Mesangial cell (primary cell): ENCODE data around the gene HOXB9. TPM values are rescaled to one million over a fixed set of nuclear protein-coding genes. Genes with fewer than 3 reads are reported as not detected.

Experiments used
- total RNA-seq: library from RNA; depleted of rRNA; stranded (reverse); fragments of >200 nt; gene quantifications from 2 replicates; pipeline ENCODE4 v1.2.3, GENCODE V29; 2015

HOXB9 gene
- total RNA-seq = 27.1 and 43.1 TPM in 2 replicates

GRCh38 chr17:48626245-48627117, at the start of gene HOXB9:
Gene HOXB9 (minus strand): TSS chr17:48626358. CDS start chr17:48626269, 89 bp downstream.

DNA sequence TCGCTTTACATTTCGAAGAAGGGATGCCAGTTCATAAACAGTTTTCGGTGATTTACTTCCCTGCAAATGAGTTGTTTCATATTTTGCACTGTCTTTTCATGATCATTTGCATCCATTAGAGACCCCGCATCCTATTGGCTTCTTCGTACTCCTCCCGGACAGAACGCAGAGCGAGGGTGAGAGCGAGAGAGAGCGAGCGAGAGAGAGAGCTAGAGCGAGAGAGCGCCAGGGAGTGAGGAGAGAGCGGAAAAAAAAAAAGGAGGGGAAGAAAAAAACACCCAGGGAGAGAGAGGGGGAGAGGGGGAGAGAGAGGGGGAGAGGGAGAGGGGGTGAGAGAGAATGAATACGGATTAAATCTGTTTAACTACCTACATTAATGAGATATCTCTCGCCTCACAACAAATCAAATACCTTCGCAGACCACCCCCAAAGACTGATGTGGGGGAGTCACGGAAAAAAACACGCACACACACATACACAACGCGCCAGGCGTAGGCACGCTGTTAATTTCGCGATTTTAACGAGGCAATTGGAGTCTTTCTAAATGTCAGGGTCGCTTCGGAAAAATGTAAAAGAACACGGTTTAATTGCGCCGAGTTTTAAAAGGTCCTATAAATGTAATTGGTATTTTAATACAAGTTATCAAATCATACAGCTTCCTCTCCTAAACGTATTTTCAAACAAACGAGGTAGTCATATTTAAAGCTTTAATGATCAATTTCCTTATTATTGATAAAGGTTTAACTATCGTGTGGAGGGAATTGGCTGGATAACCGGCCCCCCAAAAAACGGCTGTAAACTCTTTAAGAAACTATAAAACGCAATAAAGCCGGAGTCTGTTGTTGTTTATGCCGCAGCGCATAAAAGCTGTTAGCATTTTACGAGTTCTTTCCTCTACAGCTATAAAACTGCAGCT, 10.9 kb downstream of the HOXB9 start, which contains the start of gene HOXB8:
TSS of gene HOXB8 (minus strand) at position 246 of the 916 bp plus-strand sequence. CDS start 588 bp downstream, outside the sequence.

DNA sequence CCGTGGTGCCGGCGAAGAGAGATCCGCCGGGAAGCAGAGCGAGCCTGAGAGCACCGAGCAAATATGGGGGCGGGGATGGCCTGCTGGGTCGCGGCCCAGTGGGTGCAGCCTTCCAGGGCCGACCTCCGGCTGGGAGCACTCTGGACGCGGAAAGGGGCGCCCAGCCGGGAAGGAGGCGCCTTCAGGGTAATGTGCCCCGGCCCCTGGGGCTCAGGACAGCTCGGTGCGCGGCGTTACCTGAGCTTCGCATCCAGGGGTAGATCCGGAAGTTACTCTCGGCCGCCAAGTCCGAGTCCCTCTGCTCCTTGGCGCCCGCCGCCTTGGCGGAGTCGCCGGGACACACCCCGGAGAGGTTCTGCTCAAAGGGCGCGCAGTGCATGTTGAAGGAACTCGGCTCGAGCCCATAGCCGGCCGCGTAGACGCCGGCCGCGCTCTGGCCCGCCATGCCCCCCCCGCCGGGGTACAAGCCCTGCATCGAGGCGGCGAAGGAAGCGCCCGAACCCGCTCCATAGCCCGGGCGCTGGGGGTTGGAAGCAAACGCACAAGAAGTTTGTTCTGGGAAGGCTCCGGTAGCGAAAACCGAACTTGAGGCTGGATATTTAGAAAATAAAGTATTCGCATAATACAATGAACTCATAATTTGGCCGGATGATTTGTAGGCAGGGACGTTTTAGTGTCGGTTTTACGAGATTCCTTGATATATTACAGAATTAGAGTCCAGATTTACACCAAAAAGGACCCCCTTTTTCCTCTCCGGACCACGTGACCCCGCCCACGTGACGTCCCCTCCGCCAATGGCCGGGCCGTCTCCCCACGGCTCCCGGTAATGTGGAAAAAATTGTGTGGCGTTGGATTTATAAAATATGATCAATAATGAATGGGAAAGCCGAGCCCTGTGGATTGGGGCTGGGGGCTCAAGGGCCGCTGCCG, 15.6 kb downstream of the HOXB9 start, which contains the start of gene HOXB7:
TSS of gene HOXB7 (minus strand) at position 736 of the 930 bp plus-strand sequence. CDS start at position 637, 99 bp downstream.

DNA sequence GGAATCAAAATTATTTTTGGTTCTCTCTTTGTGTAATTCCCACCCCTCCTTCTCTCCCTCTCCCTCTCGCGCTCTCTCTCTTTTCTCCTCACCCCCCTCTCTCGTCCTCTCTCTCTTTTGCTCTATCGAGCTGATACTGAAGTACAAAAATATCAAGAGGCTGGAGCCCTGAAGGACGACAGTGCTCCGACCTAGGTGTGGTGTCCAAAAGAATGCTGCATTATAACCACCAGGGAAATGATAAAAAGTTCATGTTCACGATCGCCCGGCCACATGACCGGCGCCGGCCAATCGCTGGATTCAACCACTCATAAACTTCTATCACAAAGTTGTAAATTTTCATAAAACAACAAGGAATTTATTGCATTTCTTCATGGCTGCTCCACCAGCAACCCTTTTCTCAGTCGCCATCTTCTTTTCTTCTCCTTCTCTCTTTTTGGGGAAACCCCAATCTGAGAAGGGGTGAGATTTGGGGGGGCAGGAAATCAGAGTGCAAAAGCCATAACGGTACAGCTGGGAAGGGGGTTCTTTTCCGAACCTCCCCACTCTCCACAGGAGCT, 21.3 kb downstream of the HOXB9 start, which contains the start of gene HOXB6:
TSS of gene HOXB6 (minus strand) at position 217 of the 560 bp plus-strand sequence. CDS start 6,836 bp downstream, outside the sequence.

DNA sequence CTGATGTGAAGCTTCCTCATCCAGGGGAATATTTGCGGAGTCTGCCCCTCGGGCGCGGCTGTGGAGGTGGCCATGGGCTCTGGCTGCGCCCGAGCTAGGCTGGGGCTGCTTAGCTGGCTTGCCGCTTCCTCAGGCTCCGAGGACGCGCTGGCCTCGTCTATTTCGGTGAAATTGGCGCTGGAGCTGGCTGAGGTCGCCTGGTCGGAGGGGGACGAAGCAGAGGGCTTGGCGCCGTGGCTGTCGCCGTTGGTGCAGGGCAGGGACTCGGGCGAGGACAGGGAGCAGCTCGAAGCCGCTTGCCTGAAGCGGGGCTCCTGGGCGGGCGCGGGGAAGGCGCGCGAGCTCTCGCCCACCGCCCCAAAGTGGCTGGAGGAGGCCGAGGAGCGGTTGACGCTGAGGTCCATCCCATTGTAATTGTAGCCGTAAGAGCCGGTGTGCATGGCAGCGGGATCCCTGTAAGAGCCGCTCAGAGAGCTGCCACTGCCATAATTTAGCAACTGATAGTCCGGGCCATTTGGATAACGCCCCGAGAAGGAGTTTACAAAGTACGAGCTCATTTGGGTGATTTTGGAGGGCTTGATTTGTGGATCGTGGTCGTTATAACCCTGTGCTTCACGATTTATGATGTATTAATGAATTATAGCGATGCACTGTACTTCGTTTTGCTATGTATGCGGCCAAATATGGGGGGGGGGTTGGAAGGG, 32.9 kb downstream of the HOXB9 start, which contains the start of gene HOXB5:
TSS of gene HOXB5 (minus strand) at position 654 of the 704 bp plus-strand sequence. CDS start at position 557, 97 bp downstream.

DNA sequence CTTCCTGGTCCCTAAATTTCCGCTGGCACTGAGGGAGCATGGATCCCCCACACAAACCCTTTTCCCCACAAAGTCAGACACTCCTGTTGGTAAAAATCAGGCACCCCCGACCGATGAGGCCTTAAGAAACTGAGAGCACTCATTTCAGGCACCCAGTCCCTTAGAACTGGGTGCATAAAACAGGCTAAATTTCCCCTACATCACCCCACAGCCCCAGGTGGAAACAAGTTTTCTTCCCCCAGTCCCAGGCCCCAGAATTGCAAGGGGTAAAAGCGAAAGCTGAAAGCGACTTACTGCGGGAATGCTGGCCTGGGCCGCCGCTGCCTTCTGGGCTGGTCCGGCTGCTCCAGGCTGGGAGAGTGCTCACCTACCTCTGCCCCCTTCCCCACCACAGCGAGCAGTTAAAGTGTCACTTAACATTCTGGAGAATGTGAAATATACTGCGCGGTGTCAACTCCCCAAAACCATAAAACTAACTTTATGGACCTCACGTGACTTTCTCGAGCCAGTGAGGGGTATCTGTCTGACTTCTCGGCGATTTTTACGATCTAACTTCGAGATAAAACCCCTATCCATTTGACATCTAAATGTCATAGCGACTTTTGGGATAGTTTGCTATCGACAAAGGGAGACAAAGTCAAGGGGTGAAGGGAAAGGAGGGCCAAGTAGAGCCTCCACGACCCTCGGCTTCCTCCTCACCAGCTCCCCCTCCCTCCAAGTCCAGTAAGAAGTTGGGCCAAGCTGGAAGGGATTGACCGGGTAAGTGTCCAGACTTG, 36.1 kb downstream of the HOXB9 start, which contains the start of gene HOXB3:
TSS of gene HOXB3 (minus strand) at position 411 of the 776 bp plus-strand sequence. CDS start 37,767 bp downstream, outside the sequence.

GRCh38 chr17:48577946-48578615, 48.1 kb downstream of the HOXB9 start, which contains the start of gene HOXB4:
Gene HOXB4 (minus strand): TSS chr17:48578350. CDS start chr17:48578319, 31 bp downstream.

Other genes with a start within 250 kb of the HOXB9 start
- 0.33 and 0.51 TPM in 2 replicates for gene SKAP1, start 196.1 kb downstream of the HOXB9 start, total RNA-seq
- not detected in 2 replicates for gene HOXB1, start 95.3 kb downstream of the HOXB9 start, total RNA-seq
- 25.6 and 51.0 TPM in 2 replicates for gene HOXB2, start 81.2 kb downstream of the HOXB9 start, total RNA-seq
- 1.5 and 4.1 TPM in 2 replicates for gene HOXB4, start 48.0 kb downstream of the HOXB9 start, total RNA-seq
- 16.0 and 39.2 TPM in 2 replicates for gene HOXB3, start 36.1 kb downstream of the HOXB9 start, total RNA-seq
- 1.3 and 3.4 TPM in 2 replicates for gene HOXB5, start 32.6 kb downstream of the HOXB9 start, total RNA-seq
- 14.5 and 29.4 TPM in 2 replicates for gene HOXB6, start 21.4 kb downstream of the HOXB9 start, total RNA-seq
- gene HOXB7, start 15.3 kb downstream of the HOXB9 start, total RNA-seq = 12.1 and 14.7 TPM in 2 replicates
- 7.7 and 21.9 TPM in 2 replicates for gene HOXB8, start 11.1 kb downstream of the HOXB9 start, total RNA-seq
- not detected in 2 replicates for gene PRAC1, start 96.2 kb upstream of the HOXB9 start, total RNA-seq
- gene PRAC2, start 96.8 kb upstream of the HOXB9 start, total RNA-seq = not detected in 2 replicates
- not detected in 2 replicates for gene HOXB13, start 102.4 kb upstream of the HOXB9 start, total RNA-seq
- gene TTLL6, start 190.9 kb upstream of the HOXB9 start, total RNA-seq = under 0.01 TPM in 1 of 2 replicates, not detected in the other
- 14.5 and 15.6 TPM in 2 replicates for gene CALCOCO2, start 204.7 kb upstream of the HOXB9 start, total RNA-seq